K562 (cell line): Measurements from ENCODE around the gene CACNA2D3. TPM values are rescaled to one million over a fixed set of nuclear protein-coding genes. Genes with fewer than 3 reads are reported as not detected.

Experiments used
- ATAC-seq: fragments of 200-7000 bp; cut with Tn5 transposase; 3 replicates; pipeline ENCODE4 v1.9.1; 2020; ENCODE audit warnings: moderate library complexity
- BruUV-seq: library from RNA; stranded (reverse); fragments of 400-500 nt; replicated peaks from 2 replicates; lab custom pipeline; 2021; lab: Mats Ljungman, UMichigan
- CTCF ChIA-PET: fragments of 300-600 bp; formaldehyde crosslinking; extraction: SDS; loops from one replicate; lab custom pipeline; 2021; ENCODE audit warnings: low intra/inter-chr PET ratio; lab: Yijun Ruan, JAX
- POLR2A ChIA-PET: fragments of 300-600, 350-650 bp; sonication (Branson Sonifier 250); formaldehyde crosslinking; extraction: SDS; loops from one replicate; lab custom pipeline; 2021; ENCODE audit warnings: antibody characterized with exemption, inconsistent platforms; lab: Yijun Ruan, JAX
- DNase-seq, 4 experiments: peaks; one replicate each; pipeline versions ENCODE4 v3.0.0 to v3.0.0-alpha.2; 2011 to 2018; ENCODE audit warnings: low spot score in 3 of 4, mixed read lengths in 3 of 4; ENCODE audit errors: extremely low read depth in 1 of 4
- FAIRE-seq: peaks from 2 replicates; lab custom pipeline; 2011; peaks lifted over from hg19 to GRCh38; lab: Jason Lieb, UNC
- H2AFZ ChIP-seq: 2 replicates; pipeline ENCODE4 v1.6.0; 2011; ENCODE audit warnings: low read depth, low read length, control low read depth, inconsistent platforms
- H3K27ac ChIP-seq: fragments of 200-600 bp; 3 replicates; pipeline ENCODE4 v1.8.0; 2011; ENCODE audit warnings: low read depth, mild to moderate bottlenecking, control low read depth, inconsistent platforms, low read length, moderate library complexity, mixed read lengths; ENCODE audit errors: extremely low read depth
- H3K27me3 ChIP-seq, 2 experiments: fragments of 300-600 bp in 1 of 2; 2 replicates in 1 of 2; 3 replicates in 1 of 2; pipeline versions ENCODE4 v1.6.0 to v1.8.0; 2011; ENCODE audit warnings: inconsistent platforms in 2 of 2, low read length in 2 of 2, mild to moderate bottlenecking in 1 of 2, mixed read lengths in 1 of 2, moderate library complexity in 1 of 2; ENCODE audit not compliant: control insufficient read depth in 2 of 2, insufficient read depth in 2 of 2
- H3K36me3 ChIP-seq: fragments of 300-600 bp; 3 replicates; pipeline ENCODE4 v1.8.0; 2011; ENCODE audit warnings: mild to moderate bottlenecking, low read length, inconsistent platforms; ENCODE audit not compliant: control insufficient read depth, insufficient read depth
- H3K4me1 ChIP-seq, 2 experiments: fragments of 200-600 bp in 1 of 2; replicated peaks in 1 of 2; 2 replicates in 1 of 2; 3 replicates in 1 of 2; pipeline versions ENCODE4 v1.5.1 to v1.8.0; 2011; ENCODE audit warnings: inconsistent platforms in 2 of 2, low read length in 2 of 2, mild to moderate bottlenecking in 1 of 2, mixed read lengths in 1 of 2, moderate library complexity in 1 of 2; ENCODE audit not compliant: control insufficient read depth in 2 of 2, insufficient read depth in 2 of 2
- H3K4me2 ChIP-seq: 2 replicates; pipeline ENCODE4 v1.6.1; 2011; ENCODE audit warnings: low read length, control low read depth, inconsistent platforms, mixed read lengths; ENCODE audit not compliant: insufficient read depth
- H3K4me3 ChIP-seq: fragments of 200-600 bp; sonication (generic), shearing (Covaris generic); 2 replicates; pipeline ENCODE4 v1.5.1; 2016; ENCODE audit warnings: control low read depth, inconsistent platforms
- H3K79me2 ChIP-seq: fragments of 200-600 bp; 3 replicates; pipeline ENCODE4 v1.8.0; 2011; ENCODE audit warnings: low read length, inconsistent platforms; ENCODE audit not compliant: control insufficient read depth, insufficient read depth
- H3K9ac ChIP-seq, 2 experiments: 2 replicates each; pipeline versions ENCODE4 v1.6.0 to v1.6.1; 2011; ENCODE audit warnings: low read depth in 2 of 2, low read length in 2 of 2, control low read depth in 1 of 2, inconsistent platforms in 1 of 2, mild to moderate bottlenecking in 1 of 2, mixed read lengths in 1 of 2; ENCODE audit not compliant: insufficient read depth in 1 of 2
- H3K9me1 ChIP-seq: one replicate; pipeline ENCODE4 v1.6.0; 2011; ENCODE audit warnings: inconsistent platforms, mild to moderate bottlenecking, low read length, moderate library complexity; ENCODE audit not compliant: control insufficient read depth, insufficient read depth
- H3K9me3 ChIP-seq: replicated peaks from 2 replicates; pipeline ENCODE4 v1.5.1; 2011; ENCODE audit warnings: low read depth, low read length, inconsistent platforms; ENCODE audit not compliant: control insufficient read depth, insufficient read depth
- H4K20me1 ChIP-seq: replicated peaks from 2 replicates; pipeline ENCODE4 v1.6.1; 2011; ENCODE audit warnings: low read length, inconsistent platforms, mixed read lengths; ENCODE audit not compliant: control insufficient read depth, insufficient read depth
- ARID2 ChIP-seq: fragments of 450-650 bp; IDR thresholded peaks from 2 replicates; pipeline ENCODE4 v1.6.1; 2017; ENCODE audit warnings: antibody characterized with exemption, mild to moderate bottlenecking
- CREM ChIP-seq: IDR thresholded peaks from 2 replicates; pipeline ENCODE4 v1.6.1; 2014; ENCODE audit warnings: antibody characterized with exemption, low read depth
- FOSL1 ChIP-seq: fragments of 200-800 bp; sonication (Bioruptor generic); conservative IDR thresholded peaks from 2 replicates; pipeline ENCODE4 v1.6.1; 2016; ENCODE audit warnings: missing genetic modification characterization, missing compliant biosample characterization
- HMG20A ChIP-seq: fragments of 450-650 bp; formaldehyde crosslinking; conservative IDR thresholded peaks from 2 replicates; pipeline ENCODE4 v1.4.0; 2020; ENCODE audit warnings: mild to moderate bottlenecking, mixed read lengths
- MEF2A ChIP-seq: IDR thresholded peaks from 2 replicates; pipeline ENCODE4 v1.6.1; 2011; ENCODE audit warnings: low read depth, mild to moderate bottlenecking, low read length, moderate library complexity; ENCODE audit not compliant: control insufficient read depth
- NCOR1 ChIP-seq: fragments of 450-650 bp; IDR thresholded peaks from 2 replicates; pipeline ENCODE4 v1.6.1; 2016; ENCODE audit warnings: mild to moderate bottlenecking, moderate library complexity
- NEUROD1 ChIP-seq: fragments of 150-350 bp; IDR thresholded peaks from 2 replicates; pipeline ENCODE4 v1.6.1; 2014; ENCODE audit warnings: borderline replicate concordance, low read length, low read depth; ENCODE audit not compliant: partially characterized antibody
- POLR3G ChIP-seq: IDR thresholded peaks from 2 replicates; pipeline ENCODE4 v1.6.1; 2011; ENCODE audit not compliant: insufficient read length, insufficient replicate concordance; ENCODE audit errors: extremely low read depth
- SIN3B ChIP-seq: fragments of 450-650 bp; IDR thresholded peaks from 2 replicates; pipeline ENCODE4 v1.6.1; 2017; ENCODE audit warnings: low read depth, mild to moderate bottlenecking, moderate library complexity
- SMAD4 ChIP-seq: fragments of 250-450 bp; sonication (Bioruptor Pico); conservative IDR thresholded peaks from 2 replicates; pipeline ENCODE4 v1.8.0; 2021; ENCODE audit warnings: inconsistent platforms, mild to moderate bottlenecking, moderate library complexity
- SMARCA5 ChIP-seq: fragments of 450-650 bp; IDR thresholded peaks from 2 replicates; pipeline ENCODE4 v1.6.1; 2016
- SREBF1 ChIP-seq: fragments of 150-350 bp; IDR thresholded peaks from 2 replicates; pipeline ENCODE4 v1.6.1; 2014; ENCODE audit warnings: antibody characterized with exemption, low read depth, low read length, borderline replicate concordance
- TEAD4 ChIP-seq, 2 experiments: sonication (generic) in 1 of 2; formaldehyde crosslinking in 1 of 2; IDR thresholded peaks; 2 replicates each; pipeline versions ENCODE4 v1.6.1 to v1.8.0; 2012 to 2022; ENCODE audit warnings: borderline replicate concordance in 1 of 2, inconsistent platforms in 1 of 2, low read length in 1 of 2, mild to moderate bottlenecking in 1 of 2, missing genetic modification reagents in 1 of 2
- TFAM ChIP-seq: fragments of 250-450 bp; sonication (Bioruptor Pico); conservative IDR thresholded peaks from 2 replicates; pipeline ENCODE4 v1.5.0; 2021; ENCODE audit warnings: mild to moderate bottlenecking, moderate library complexity
- XRCC4 ChIP-seq: IDR thresholded peaks from one replicate; pipeline ENCODE4 v1.6.1; 2011; ENCODE audit not compliant: insufficient read depth, insufficient read length; ENCODE audit errors: extremely low read depth
- ZNF75A ChIP-seq: fragments of 450-650 bp; formaldehyde crosslinking; IDR thresholded peaks from 2 replicates; pipeline ENCODE4 v1.4.0; 2020; ENCODE audit warnings: mild to moderate bottlenecking
- WGBS: fragments of 100-300 bp; shearing (Covaris generic); methylation state at CpG from one replicate; pipeline ENCODE4 v1.1.6; 2016; ENCODE audit warnings: low coverage, mixed read lengths; ENCODE audit not compliant: insufficient coverage; ENCODE audit errors: missing lambda C conversion rate; 5-methylcytosine and 5-hydroxymethylcytosine counted together
- in situ Hi-C: fragments of 300-500 bp; cut with MboI; formaldehyde crosslinking; loops from 4 replicates; pipeline ENCODE4 v1.15.0; 2018; ENCODE audit warnings: inconsistent platforms, mixed read lengths
- intact Hi-C: fragments of 100-400 bp; cut with micrococcal nuclease; formaldehyde crosslinking; loops from 2 replicates; pipeline ENCODE4 v1.14.2; 2022
- polyA plus RNA-seq, 8 experiments: library from polyadenylated mRNA; depleted of rRNA in 4 of 8; stranded (reverse) in 5 of 8; unstranded in 3 of 8; fragments of >200 nt; fragmentation: Nextera tagmentation in 2 of 8; fragmentation: Illumina TruSeq in 1 of 8; extraction: Ambion mirVana in 2 of 8; extraction: Trizol in 1 of 8; gene quantifications; 2 replicates each; pipeline versions ENCODE4 v1.2.1 to v1.2.3, GENCODE V29; 2011 to 2014; ENCODE audit warnings: inconsistent platforms in 1 of 8, missing spikeins in 1 of 8
- total RNA-seq, 7 experiments: library from RNA; depleted of rRNA in 6 of 7; stranded (reverse); fragments of >200 nt in 6 of 7; fragmentation: Illumina TruSeq in 2 of 7; extraction: Trizol in 2 of 7; gene quantifications; 2 replicates each; pipeline versions ENCODE4 v1.2.1 to v1.2.3, GENCODE V29; 2011 to 2021; ENCODE audit warnings: low replicate concordance in 1 of 7
- TF ChIP-seq, protein P1 (sequence below): sonication (generic); formaldehyde crosslinking; IDR thresholded peaks from 2 replicates; pipeline ENCODE4 v1.8.0; 2022; ENCODE audit warnings: mild to moderate bottlenecking, missing genetic modification reagents, borderline replicate concordance
- TF ChIP-seq, protein P2 (sequence below): sonication (generic); formaldehyde crosslinking; IDR thresholded peaks from 2 replicates; pipeline ENCODE4 v1.8.0; 2022; ENCODE audit warnings: mild to moderate bottlenecking, missing genetic modification reagents
- TF ChIP-seq, protein P3 (sequence below): fragments of 450-650 bp; IDR thresholded peaks from 2 replicates; pipeline ENCODE4 v1.6.1; 2016; ENCODE audit warnings: mild to moderate bottlenecking

CACNA2D3 gene
- total and polyA plus RNA-seq, 9 of the 15 experiments (the other 6 are each of a cell fraction or from before 2014, with no cell fraction given), result 0.01 TPM; not detected in 8

GRCh38 chr3:54709785-54710184 lies 587.4 kb downstream of the CACNA2D3 start:
- Histone ChIP-seq H3K9me3 (no peaks in the 10 kb centered on the region), H3K79me2 (no peaks in the 10 kb centered on the region), H3K9me1 (no peaks in the 10 kb centered on the region), H3K36me3 (no peaks in the 10 kb centered on the region), H2AFZ (no peak overlapping the region), H3K27ac (no peak overlapping the region), H3K9ac (no peak overlapping the region), H3K4me2 (no peak overlapping the region), H3K4me3 (no peak overlapping the region), H3K27me3 (no peaks in the 10 kb centered on the region), H3K4me1 (no peaks in the 10 kb centered on the region), H4K20me1 (no peaks in the 10 kb centered on the region)
- POLR2A ChIA-PET, result no interaction called here
- no TSS peak for BruUV-seq
- in situ Hi-C loops, result no loop called here
- CTCF ChIA-PET, result no interaction called here
- DNase-seq (no peak), ATAC-seq (no peak), FAIRE-seq (no peak)
- intact Hi-C loops, result no loop called here
- 0% methylated on average over 3 of the region's 3 CpGs for WGBS
- TF ChIP-seq, protein P1, sequence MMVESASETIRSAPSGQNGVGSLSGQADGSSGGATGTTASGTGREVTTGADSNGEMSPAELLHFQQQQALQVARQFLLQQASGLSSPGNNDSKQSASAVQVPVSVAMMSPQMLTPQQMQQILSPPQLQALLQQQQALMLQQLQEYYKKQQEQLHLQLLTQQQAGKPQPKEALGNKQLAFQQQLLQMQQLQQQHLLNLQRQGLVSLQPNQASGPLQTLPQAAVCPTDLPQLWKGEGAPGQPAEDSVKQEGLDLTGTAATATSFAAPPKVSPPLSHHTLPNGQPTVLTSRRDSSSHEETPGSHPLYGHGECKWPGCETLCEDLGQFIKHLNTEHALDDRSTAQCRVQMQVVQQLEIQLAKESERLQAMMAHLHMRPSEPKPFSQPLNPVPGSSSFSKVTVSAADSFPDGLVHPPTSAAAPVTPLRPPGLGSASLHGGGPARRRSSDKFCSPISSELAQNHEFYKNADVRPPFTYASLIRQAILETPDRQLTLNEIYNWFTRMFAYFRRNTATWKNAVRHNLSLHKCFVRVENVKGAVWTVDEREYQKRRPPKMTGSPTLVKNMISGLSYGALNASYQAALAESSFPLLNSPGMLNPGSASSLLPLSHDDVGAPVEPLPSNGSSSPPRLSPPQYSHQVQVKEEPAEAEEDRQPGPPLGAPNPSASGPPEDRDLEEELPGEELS (CRISPR knock-in tag), result no peak
- TF ChIP-seq NEUROD1, result no peak
- TF ChIP-seq, protein P2, sequence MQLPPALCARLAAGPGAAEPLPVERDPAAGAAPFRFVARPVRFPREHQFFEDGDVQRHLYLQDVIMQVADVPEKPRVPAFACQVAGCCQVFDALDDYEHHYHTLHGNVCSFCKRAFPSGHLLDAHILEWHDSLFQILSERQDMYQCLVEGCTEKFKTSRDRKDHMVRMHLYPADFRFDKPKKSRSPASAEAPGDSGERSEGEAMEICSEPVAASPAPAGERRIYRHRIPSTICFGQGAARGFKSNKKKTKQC (CRISPR knock-in tag), result no peak
- TF ChIP-seq XRCC4, result no peak
- TF ChIP-seq MEF2A, result no peak
- TF ChIP-seq SMARCA5, result no peak
- TF ChIP-seq TEAD4 (IDR thresholded peaks at IDR 0.05; ENCODE audit: low read length), result no peak
- TF ChIP-seq TEAD4 (CRISPR knock-in tag; IDR thresholded peaks at IDR 0.05; ENCODE audit: borderline replicate concordance), result no peak
- TF ChIP-seq HMG20A (CRISPR knock-in tag), result no peak
- no peak for TF ChIP-seq SIN3B
- no peak for TF ChIP-seq ZNF75A
- no peak for TF ChIP-seq POLR3G
- no peak for TF ChIP-seq CREM
- no peak for TF ChIP-seq TFAM (CRISPR knock-in tag)
- TF ChIP-seq SREBF1, result no peak
- TF ChIP-seq, protein P3, sequence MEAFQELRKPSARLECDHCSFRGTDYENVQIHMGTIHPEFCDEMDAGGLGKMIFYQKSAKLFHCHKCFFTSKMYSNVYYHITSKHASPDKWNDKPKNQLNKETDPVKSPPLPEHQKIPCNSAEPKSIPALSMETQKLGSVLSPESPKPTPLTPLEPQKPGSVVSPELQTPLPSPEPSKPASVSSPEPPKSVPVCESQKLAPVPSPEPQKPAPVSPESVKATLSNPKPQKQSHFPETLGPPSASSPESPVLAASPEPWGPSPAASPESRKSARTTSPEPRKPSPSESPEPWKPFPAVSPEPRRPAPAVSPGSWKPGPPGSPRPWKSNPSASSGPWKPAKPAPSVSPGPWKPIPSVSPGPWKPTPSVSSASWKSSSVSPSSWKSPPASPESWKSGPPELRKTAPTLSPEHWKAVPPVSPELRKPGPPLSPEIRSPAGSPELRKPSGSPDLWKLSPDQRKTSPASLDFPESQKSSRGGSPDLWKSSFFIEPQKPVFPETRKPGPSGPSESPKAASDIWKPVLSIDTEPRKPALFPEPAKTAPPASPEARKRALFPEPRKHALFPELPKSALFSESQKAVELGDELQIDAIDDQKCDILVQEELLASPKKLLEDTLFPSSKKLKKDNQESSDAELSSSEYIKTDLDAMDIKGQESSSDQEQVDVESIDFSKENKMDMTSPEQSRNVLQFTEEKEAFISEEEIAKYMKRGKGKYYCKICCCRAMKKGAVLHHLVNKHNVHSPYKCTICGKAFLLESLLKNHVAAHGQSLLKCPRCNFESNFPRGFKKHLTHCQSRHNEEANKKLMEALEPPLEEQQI, result no peak
- TF ChIP-seq SMAD4, result no peak
- no peak for TF ChIP-seq FOSL1
- TF ChIP-seq ARID2, result no peak
- TF ChIP-seq NCOR1, result no peak
